Stimulated activated CD8-positive, alpha-beta memory T cell treated with anti-CD3 and anti-CD28 coated beads, Interleukin-15, amount 100 ng/mL, for 48 hours (primary cell): ENCODE results near the gene STON2.

Source experiments
- DNase-seq, 2 donors: peaks; one replicate each; pipeline ENCODE4 v3.0.0-alpha.2; 2020; ENCODE audit warnings: low read depth in 2 of 2

STON2 gene

GRCh38 chr14:81221579-81222102, 178.5 kb downstream of the STON2 start:
- no peak for DNase-seq

GRCh38 chr14:81220830-81221578, 179.1 kb downstream of the STON2 start, which contains the start of gene GTF2A1:
GTF2A1 (minus strand) TSS chr14:81220959; CDS start chr14:81220518, 441 bp downstream.
- DNase-seq: peak; percentile 88 to 92

- no peak for DNase-seq
Measured at GRCh38 chr14:81220580-81220829, 179.6 kb downstream of the STON2 start.

GRCh38 chr14:81219759-81220579, 180.2 kb downstream of the STON2 start:
- DNase-seq: no peak

GRCh38 chr14:81219210-81219758, 180.8 kb downstream of the STON2 start:
- peak; percentile 72 to 73 for DNase-seq

- DNase-seq: no peak
Measured at GRCh38 chr14:81211844-81212243, 188.3 kb downstream of the STON2 start.
